Posterior vena cava (tissue), 2 donors: ENCODE data around the gene KAZN. TPM values are rescaled to one million over a fixed set of nuclear protein-coding genes. Genes with fewer than 3 reads are reported as not detected.

Experiments used
- DNase-seq: peaks from one replicate; pipeline ENCODE4 v3.0.0-alpha.2; 2020; ENCODE audit warnings: low spot score
- intact Hi-C, 2 donors: fragments of 100-400 bp; cut with DNase I; formaldehyde crosslinking; loops; one replicate each; pipeline versions ENCODE4 v1.14.1 to v1.14.2; 2022 to 2023
- total RNA-seq, 2 donors: library from RNA; stranded (reverse); fragmentation: NEBNext Ultra II Directional; extraction: Animal tissue kit (Norgen Biotek cat#: 25700); gene quantifications; one replicate each; pipeline ENCODE4 v1.2.1, GENCODE V29; 2021
- donor health status: DM: yes; HTN: yes; CAD: no.
- donor health status: DM: yes; HTN: yes; CAD: no.

The KAZN gene
- total RNA-seq, 2 donors from 2014 or later: 6.2 to 10.8 TPM

GRCh38 chr1:14903922-14904321 is 305.4 kb downstream of the KAZN start:
- intact Hi-C loops: no loop called here
- no peak for DNase-seq

GRCh38 chr1:14906665-14907064 is 308.2 kb downstream of the KAZN start:
- no peak for DNase-seq
- intact Hi-C loops: no loop called here

GRCh38 chr1:14907416-14907815 is 308.9 kb downstream of the KAZN start:
- DNase-seq: no peak

GRCh38 chr1:14909273-14909672 is 310.8 kb downstream of the KAZN start:
- intact Hi-C loops: no loop called here

More at GRCh38 chr1:14907416-14907815, 308.9 kb downstream of the KAZN start:
- intact Hi-C loops: no loop called here

GRCh38 chr1:14909920-14910460 is 311.5 kb downstream of the KAZN start:
- intact Hi-C loops: no loop called here
- no peak for DNase-seq

More at GRCh38 chr1:14909273-14909672, 310.8 kb downstream of the KAZN start:
- no peak for DNase-seq

- no peak for DNase-seq
- intact Hi-C loops: no loop called here
Observed at GRCh38 chr1:14910984-14911721, 312.7 kb downstream of the KAZN start.

- intact Hi-C loops: no loop called here
- no peak for DNase-seq
Observed at GRCh38 chr1:14912839-14913481, 314.5 kb downstream of the KAZN start.

- no peak for DNase-seq
- intact Hi-C loops: no loop called here
Observed at GRCh38 chr1:14913482-14914177, 315.1 kb downstream of the KAZN start.

GRCh38 chr1:14914351-14914988 is 316.0 kb downstream of the KAZN start:
- intact Hi-C loops: no loop called here
- no peak for DNase-seq

GRCh38 chr1:14915356-14916054 is 317.0 kb downstream of the KAZN start:
- intact Hi-C loops: no loop called here
- no peak for DNase-seq

- intact Hi-C loops: no loop called here
- DNase-seq: no peak
Observed at GRCh38 chr1:14919289-14919688, 320.8 kb downstream of the KAZN start.

- no peak for DNase-seq
- intact Hi-C loops: loop anchor here in 1 of 2 donors (10.0 kb wide), 1 partner anchor 105 kb away; no protein-coding TSS in a partner anchor
Observed at GRCh38 chr1:14919751-14920150, 321.3 kb downstream of the KAZN start.

GRCh38 chr1:14921057-14921456 is 322.6 kb downstream of the KAZN start:
- intact Hi-C loops: loop anchor here in 1 of 2 donors (10.0 kb wide), 1 partner anchor 104 kb away; no protein-coding TSS in a partner anchor
- DNase-seq: no peak

- intact Hi-C loops: loop anchor here in 1 of 2 donors (10.0 kb wide), 1 partner anchor 102 kb away; no protein-coding TSS in a partner anchor
Observed at GRCh38 chr1:14922942-14923726, 324.6 kb downstream of the KAZN start.

GRCh38 chr1:14923727-14924452 is 325.4 kb downstream of the KAZN start:
- DNase-seq: peak; percentile 87
- intact Hi-C loops: loop anchor here in 1 of 2 donors (1.0 to 10.0 kb wide), 2 partner anchors 101 to 121 kb away; no protein-coding TSS in a partner anchor

More at GRCh38 chr1:14922942-14923726, 324.6 kb downstream of the KAZN start:
- DNase-seq: no peak

- DNase-seq: no peak
- intact Hi-C loops: loop anchor here in 1 of 2 donors (1.0 to 10.0 kb wide), 2 partner anchors 100 to 121 kb away; no protein-coding TSS in a partner anchor
Observed at GRCh38 chr1:14924455-14925331, 326.2 kb downstream of the KAZN start.
